ENCODE results near the gene FGFBP3. TPM values are rescaled to one million over a fixed set of nuclear protein-coding genes. Genes with fewer than 3 reads are reported as not detected.

Gene FGFBP3
- total and polyA plus RNA-seq, 2 experiments from 2014 or later: 65.7 to 73.9 TPM

DNA sequence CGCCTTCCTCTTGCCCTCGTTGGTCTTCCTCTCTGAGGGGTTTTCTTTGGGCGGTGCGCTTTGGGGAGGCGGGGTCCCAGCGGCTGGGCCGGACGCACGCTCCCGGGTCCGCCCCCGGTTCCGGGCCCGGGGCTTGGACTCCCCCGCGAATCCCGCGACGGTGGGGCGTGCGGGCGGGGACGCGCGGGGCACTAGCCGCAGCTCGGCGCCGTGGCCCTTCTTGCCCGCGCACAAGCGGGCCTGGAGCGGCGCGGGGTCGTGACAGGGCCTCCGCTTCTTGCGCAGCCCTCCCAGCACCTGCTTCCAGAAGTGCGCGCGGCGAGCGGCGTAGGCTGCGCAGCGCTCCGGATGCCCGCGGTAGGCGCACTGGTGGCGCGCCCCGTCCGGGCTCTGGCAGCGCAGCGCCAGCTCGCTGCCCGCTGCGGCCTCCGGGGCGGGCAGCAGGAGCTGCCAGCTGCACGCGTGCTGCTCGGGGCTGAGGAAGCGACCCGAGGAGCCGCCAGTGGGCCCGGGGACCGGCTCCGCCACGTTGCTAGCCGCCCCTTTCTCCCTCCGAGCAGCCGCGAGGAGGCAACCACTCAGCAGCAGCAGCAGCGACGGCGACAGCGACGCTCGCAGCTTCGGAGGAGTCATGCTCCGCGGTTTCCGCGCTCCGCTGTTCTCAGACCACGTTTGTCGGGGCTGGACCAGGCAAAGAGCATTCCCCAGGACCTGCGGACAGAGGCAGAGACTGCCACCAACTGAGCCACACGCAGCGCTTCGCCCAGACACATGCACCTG, 759 bp downstream of the FGFBP3 start:
- Histone ChIP-seq H3K9me2 (ENCODE audit: insufficient read depth) (no peaks in the 10 kb centered on the region), H2AFZ (peak overlapping the region; percentile 25; the same call in 1 of the 2 replicates), H3F3A (replicated peaks; ENCODE audit: low read depth) (no peaks in the 10 kb centered on the region), H3K79me2 (replicated peaks; ENCODE audit: insufficient read depth) (peaks cover 23% of the 10 kb centered on the region), H3K4me1 (ENCODE audit: insufficient read depth) (peaks cover 21% of the 10 kb centered on the region), H3K4me2 (peak overlapping the region; percentile 92), H3K36me3 (ENCODE audit: insufficient read depth) (peaks cover 8% of the 10 kb centered on the region; the same call in 1 of the 2 replicates), H3K4me3 (peak overlapping the region; percentile 82), H3K27ac (ENCODE audit: low read depth) (peak overlapping the region; percentile 67; the same call in 1 of the 2 replicates), H3K27me3 (ENCODE audit: insufficient read depth) (no peaks in the 10 kb centered on the region), H4K20me1 (replicated peaks; ENCODE audit: insufficient read depth) (no peaks in the 10 kb centered on the region)
- Mint-ChIP-seq H3K27me3 (ENCODE audit: insufficient read depth, low read depth, poor library complexity) (peaks cover 13% of the 10 kb centered on the region), H3K4me1 (peaks cover 26% of the 10 kb centered on the region), H3K9me3 (peaks cover 3% of the 10 kb centered on the region; the same call in 2 of the 3 replicates), H3K36me3 (ENCODE audit: low read depth) (peaks cover 42% of the 10 kb centered on the region), H3K27ac (peak overlapping the region; percentile 43), H3K4me3 (peak overlapping the region; percentile 87)
- DNase-seq (ENCODE audit: low spot score) (peak; percentile 92), ATAC-seq (peak; percentile 87)
- TF ChIP-seq ZNF331 (CRISPR knock-in tag; IDR thresholded peaks at IDR 0.05; ENCODE audit: low read depth) (no peak), CREB1 (CRISPR knock-in tag; IDR thresholded peaks at IDR 0.05; ENCODE audit: low read depth) (no peak; the same call in 1 of the 2 replicates), NANOG (IDR thresholded peaks at IDR 0.05; ENCODE audit: borderline replicate concordance) (no peak), POLR2AphosphoS5 (IDR thresholded peaks at IDR 0.05; ENCODE audit: low read depth) (peak; percentile 25; the same call in 1 of the 2 replicates)
- TF ChIP-seq, protein P1, sequence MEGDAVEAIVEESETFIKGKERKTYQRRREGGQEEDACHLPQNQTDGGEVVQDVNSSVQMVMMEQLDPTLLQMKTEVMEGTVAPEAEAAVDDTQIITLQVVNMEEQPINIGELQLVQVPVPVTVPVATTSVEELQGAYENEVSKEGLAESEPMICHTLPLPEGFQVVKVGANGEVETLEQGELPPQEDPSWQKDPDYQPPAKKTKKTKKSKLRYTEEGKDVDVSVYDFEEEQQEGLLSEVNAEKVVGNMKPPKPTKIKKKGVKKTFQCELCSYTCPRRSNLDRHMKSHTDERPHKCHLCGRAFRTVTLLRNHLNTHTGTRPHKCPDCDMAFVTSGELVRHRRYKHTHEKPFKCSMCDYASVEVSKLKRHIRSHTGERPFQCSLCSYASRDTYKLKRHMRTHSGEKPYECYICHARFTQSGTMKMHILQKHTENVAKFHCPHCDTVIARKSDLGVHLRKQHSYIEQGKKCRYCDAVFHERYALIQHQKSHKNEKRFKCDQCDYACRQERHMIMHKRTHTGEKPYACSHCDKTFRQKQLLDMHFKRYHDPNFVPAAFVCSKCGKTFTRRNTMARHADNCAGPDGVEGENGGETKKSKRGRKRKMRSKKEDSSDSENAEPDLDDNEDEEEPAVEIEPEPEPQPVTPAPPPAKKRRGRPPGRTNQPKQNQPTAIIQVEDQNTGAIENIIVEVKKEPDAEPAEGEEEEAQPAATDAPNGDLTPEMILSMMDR (conservative IDR thresholded peaks at IDR 0.05; ENCODE audit: low read depth in 2 of 2): peak; percentile 37 to 72

DNA sequence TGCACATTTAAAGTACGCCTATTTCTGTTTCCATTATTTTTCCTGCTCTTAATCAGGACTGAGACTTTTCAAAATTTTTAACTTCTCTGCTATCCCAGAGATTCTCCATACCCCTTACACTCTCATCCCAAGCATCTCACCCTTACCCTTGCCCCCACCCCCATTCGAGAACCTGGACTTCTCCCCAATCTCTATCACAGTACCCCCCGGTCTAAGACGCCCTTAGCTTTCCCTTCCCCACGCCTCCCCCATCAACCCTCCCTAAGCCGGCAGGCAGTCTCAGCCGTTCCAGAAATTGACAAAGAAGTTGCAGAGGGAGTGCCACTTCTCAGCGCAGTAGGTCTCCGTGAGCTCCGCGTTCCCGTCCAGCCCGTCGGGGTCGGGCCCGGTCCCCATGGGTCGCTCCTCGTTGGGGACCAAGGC, 1.4 kb downstream of the FGFBP3 start:
- Mint-ChIP-seq H3K27me3 (ENCODE audit: insufficient read depth, low read depth, poor library complexity) (peaks cover 11% of the 10 kb centered on the region), H3K36me3 (ENCODE audit: low read depth) (peaks cover 42% of the 10 kb centered on the region), H3K4me1 (peaks cover 26% of the 10 kb centered on the region), H3K27ac (peak overlapping the region; percentile 34), H3K4me3 (peak overlapping the region; percentile 87), H3K9me3 (peaks cover 3% of the 10 kb centered on the region; the same call in 2 of the 3 replicates)
- no peaks in the 10 kb centered on the region for H3K27me3 ChIP-seq (ENCODE audit: insufficient read depth)
- no peaks in the 10 kb centered on the region for H3K9me2 ChIP-seq (ENCODE audit: insufficient read depth)
- H3K79me2 ChIP-seq (replicated peaks; ENCODE audit: insufficient read depth): peaks cover 23% of the 10 kb centered on the region
- H4K20me1 ChIP-seq (replicated peaks; ENCODE audit: insufficient read depth): no peaks in the 10 kb centered on the region
- H2AFZ ChIP-seq: 0 out of 2 replicates have a peak overlapping the region, but pooled peaks have one; percentile 14
- peaks cover 8% of the 10 kb centered on the region; the same call in 1 of the 2 replicates for H3K36me3 ChIP-seq (ENCODE audit: insufficient read depth)
- ATAC-seq (peak; percentile 22; the same call in 2 of the 3 replicates), DNase-seq (ENCODE audit: low spot score) (peak; percentile 56)
- peak overlapping the region; percentile 82 for H3K4me3 ChIP-seq
- no peak overlapping the region for H3K27ac ChIP-seq (ENCODE audit: low read depth)
- H3K4me2 ChIP-seq: peak overlapping the region; percentile 92
- TF ChIP-seq, protein P2, sequence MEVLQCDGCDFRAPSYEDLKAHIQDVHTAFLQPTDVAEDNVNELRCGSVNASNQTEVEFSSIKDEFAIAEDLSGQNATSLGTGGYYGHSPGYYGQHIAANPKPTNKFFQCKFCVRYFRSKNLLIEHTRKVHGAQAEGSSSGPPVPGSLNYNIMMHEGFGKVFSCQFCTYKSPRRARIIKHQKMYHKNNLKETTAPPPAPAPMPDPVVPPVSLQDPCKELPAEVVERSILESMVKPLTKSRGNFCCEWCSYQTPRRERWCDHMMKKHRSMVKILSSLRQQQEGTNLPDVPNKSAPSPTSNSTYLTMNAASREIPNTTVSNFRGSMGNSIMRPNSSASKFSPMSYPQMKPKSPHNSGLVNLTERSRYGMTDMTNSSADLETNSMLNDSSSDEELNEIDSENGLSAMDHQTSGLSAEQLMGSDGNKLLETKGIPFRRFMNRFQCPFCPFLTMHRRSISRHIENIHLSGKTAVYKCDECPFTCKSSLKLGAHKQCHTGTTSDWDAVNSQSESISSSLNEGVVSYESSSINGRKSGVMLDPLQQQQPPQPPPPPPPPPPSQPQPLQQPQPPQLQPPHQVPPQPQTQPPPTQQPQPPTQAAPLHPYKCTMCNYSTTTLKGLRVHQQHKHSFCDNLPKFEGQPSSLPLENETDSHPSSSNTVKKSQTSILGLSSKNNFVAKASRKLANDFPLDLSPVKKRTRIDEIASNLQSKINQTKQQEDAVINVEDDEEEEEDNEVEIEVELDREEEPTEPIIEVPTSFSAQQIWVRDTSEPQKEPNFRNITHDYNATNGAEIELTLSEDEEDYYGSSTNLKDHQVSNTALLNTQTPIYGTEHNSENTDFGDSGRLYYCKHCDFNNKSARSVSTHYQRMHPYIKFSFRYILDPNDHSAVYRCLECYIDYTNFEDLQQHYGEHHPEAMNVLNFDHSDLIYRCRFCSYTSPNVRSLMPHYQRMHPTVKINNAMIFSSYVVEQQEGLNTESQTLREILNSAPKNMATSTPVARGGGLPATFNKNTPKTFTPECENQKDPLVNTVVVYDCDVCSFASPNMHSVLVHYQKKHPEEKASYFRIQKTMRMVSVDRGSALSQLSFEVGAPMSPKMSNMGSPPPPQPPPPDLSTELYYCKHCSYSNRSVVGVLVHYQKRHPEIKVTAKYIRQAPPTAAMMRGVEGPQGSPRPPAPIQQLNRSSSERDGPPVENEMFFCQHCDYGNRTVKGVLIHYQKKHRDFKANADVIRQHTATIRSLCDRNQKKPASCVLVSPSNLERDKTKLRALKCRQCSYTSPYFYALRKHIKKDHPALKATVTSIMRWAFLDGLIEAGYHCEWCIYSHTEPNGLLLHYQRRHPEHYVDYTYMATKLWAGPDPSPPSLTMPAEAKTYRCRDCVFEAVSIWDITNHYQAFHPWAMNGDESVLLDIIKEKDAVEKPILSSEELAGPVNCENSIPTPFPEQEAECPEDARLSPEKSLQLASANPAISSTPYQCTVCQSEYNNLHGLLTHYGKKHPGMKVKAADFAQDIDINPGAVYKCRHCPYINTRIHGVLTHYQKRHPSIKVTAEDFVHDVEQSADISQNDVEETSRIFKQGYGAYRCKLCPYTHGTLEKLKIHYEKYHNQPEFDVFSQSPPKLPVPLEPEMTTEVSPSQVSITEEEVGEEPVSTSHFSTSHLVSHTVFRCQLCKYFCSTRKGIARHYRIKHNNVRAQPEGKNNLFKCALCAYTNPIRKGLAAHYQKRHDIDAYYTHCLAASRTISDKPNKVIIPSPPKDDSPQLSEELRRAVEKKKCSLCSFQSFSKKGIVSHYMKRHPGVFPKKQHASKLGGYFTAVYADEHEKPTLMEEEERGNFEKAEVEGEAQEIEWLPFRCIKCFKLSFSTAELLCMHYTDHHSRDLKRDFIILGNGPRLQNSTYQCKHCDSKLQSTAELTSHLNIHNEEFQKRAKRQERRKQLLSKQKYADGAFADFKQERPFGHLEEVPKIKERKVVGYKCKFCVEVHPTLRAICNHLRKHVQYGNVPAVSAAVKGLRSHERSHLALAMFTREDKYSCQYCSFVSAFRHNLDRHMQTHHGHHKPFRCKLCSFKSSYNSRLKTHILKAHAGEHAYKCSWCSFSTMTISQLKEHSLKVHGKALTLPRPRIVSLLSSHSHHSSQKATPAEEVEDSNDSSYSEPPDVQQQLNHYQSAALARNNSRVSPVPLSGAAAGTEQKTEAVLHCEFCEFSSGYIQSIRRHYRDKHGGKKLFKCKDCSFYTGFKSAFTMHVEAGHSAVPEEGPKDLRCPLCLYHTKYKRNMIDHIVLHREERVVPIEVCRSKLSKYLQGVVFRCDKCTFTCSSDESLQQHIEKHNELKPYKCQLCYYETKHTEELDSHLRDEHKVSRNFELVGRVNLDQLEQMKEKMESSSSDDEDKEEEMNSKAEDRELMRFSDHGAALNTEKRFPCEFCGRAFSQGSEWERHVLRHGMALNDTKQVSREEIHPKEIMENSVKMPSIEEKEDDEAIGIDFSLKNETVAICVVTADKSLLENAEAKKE (CRISPR knock-in tag; IDR thresholded peaks at IDR 0.05): no peak
- TF ChIP-seq EZH2 (IDR thresholded peaks at IDR 0.05; ENCODE audit: low read depth, unreplicated experiment): no peak
- TF ChIP-seq POLR2AphosphoS5 (IDR thresholded peaks at IDR 0.05; ENCODE audit: low read depth): peak; percentile 66; the same call in 1 of the 2 replicates
- H3K4me1 ChIP-seq (ENCODE audit: insufficient read depth): peaks cover 22% of the 10 kb centered on the region
- H3F3A ChIP-seq (replicated peaks; ENCODE audit: low read depth): no peaks in the 10 kb centered on the region

Data from GM23338 (cell line).